H1 (cell line): ENCODE measurements around the gene DPY19L1. TPM values are rescaled to one million over a fixed set of nuclear protein-coding genes. Genes with fewer than 3 reads are reported as not detected.

Experiments used
- BACH1 ChIP-seq: IDR thresholded peaks from 2 replicates; pipeline ENCODE4 v1.6.1; 2012; ENCODE audit warnings: low read length, improper control_type of control experiment
- BCL11A ChIP-seq, 2 experiments: IDR thresholded peaks; one replicate each; pipeline ENCODE4 v1.6.1; 2011; ENCODE audit warnings: low read depth in 2 of 2, low read length in 2 of 2, mild to moderate bottlenecking in 2 of 2
- CHD1 ChIP-seq: IDR thresholded peaks from 2 replicates; pipeline ENCODE4 v1.6.1; 2012; ENCODE audit warnings: low read depth, low read length, improper control_type of control experiment
- CHD2 ChIP-seq: IDR thresholded peaks from 2 replicates; pipeline ENCODE4 v1.6.1; 2012; ENCODE audit warnings: low read length, improper control_type of control experiment
- EGR1 ChIP-seq: IDR thresholded peaks from 2 replicates; pipeline ENCODE4 v1.6.1; 2011; ENCODE audit warnings: low read depth, low read length, borderline replicate concordance
- HDAC6 ChIP-seq: IDR thresholded peaks from one replicate; pipeline ENCODE4 v1.7.1; 2012; ENCODE audit warnings: low read depth, mild to moderate bottlenecking, inconsistent platforms, low read length, moderate library complexity
- KDM1A ChIP-seq: fragments of 200-600, 300-600 bp; sonication (generic); IDR thresholded peaks from 2 replicates; pipeline ENCODE4 v1.7.1; 2016; ENCODE audit warnings: mild to moderate bottlenecking, low read length, borderline replicate concordance
- NRF1 ChIP-seq: IDR thresholded peaks from 2 replicates; pipeline ENCODE4 v1.6.1; 2011; ENCODE audit warnings: mild to moderate bottlenecking, low read depth, low read length, improper control_type of control experiment
- PHF8 ChIP-seq: fragments of 200-600 bp; sonication (generic); conservative IDR thresholded peaks from 2 replicates; pipeline ENCODE4 v1.7.1; 2012; ENCODE audit warnings: low read depth, mild to moderate bottlenecking, inconsistent platforms, low read length, moderate library complexity
- POLR2AphosphoS5 ChIP-seq: IDR thresholded peaks from 2 replicates; pipeline ENCODE4 v1.6.1; 2011; ENCODE audit warnings: low read depth, low read length
- RBBP5 ChIP-seq: IDR thresholded peaks from 2 replicates; pipeline ENCODE4 v1.7.1; 2012; ENCODE audit warnings: low read depth, mild to moderate bottlenecking, inconsistent platforms, low read length, moderate library complexity, borderline replicate concordance
- SIX5 ChIP-seq: IDR thresholded peaks from 2 replicates; pipeline ENCODE4 v1.6.1; 2011; ENCODE audit warnings: mild to moderate bottlenecking, low read depth, low read length
- SP1 ChIP-seq: IDR thresholded peaks from 2 replicates; pipeline ENCODE4 v1.6.1; 2011; ENCODE audit warnings: low read depth, low read length
- YY1 ChIP-seq: IDR thresholded peaks from 2 replicates; pipeline ENCODE4 v1.6.1; 2011; ENCODE audit warnings: low read depth, mild to moderate bottlenecking, low read length
- ZNF274 ChIP-seq: IDR thresholded peaks from 2 replicates; pipeline ENCODE4 v1.7.0; 2012; ENCODE audit warnings: low read length, borderline replicate concordance; ENCODE audit errors: extremely low read depth
- polyA plus RNA-seq, 7 experiments: library from polyadenylated mRNA; depleted of rRNA in 3 of 7; stranded (reverse) in 5 of 7; unstranded in 2 of 7; fragments of >200 nt in 5 of 7; fragments of 200-250 nt in 2 of 7; gene quantifications; 1 replicate in 5 of 7; 2 replicates in 1 of 7; 4 replicates in 1 of 7; pipeline versions ENCODE4 v1.2.1 to v1.2.3, GENCODE V29; 2011 to 2013; ENCODE audit warnings: missing spikeins in 2 of 7, mixed read lengths in 2 of 7
- total RNA-seq: library from RNA; stranded (reverse); fragmentation: NEBNext Ultra II Directional; extraction: Animal tissue kit (Norgen Biotek cat#: 25700); gene quantifications from 2 replicates; pipeline ENCODE4 v1.2.1, GENCODE V29; 2021
- TF ChIP-seq, protein P1 (sequence below): IDR thresholded peaks from 2 replicates; pipeline ENCODE4 v1.6.1; 2011; ENCODE audit warnings: low read length, improper control_type of control experiment
- TF ChIP-seq, protein P2 (sequence below): IDR thresholded peaks from 2 replicates; pipeline ENCODE4 v1.6.1; 2012; ENCODE audit warnings: inconsistent platforms
- TF ChIP-seq, protein P3 (sequence below): IDR thresholded peaks from 2 replicates; pipeline ENCODE4 v1.6.1; 2011; ENCODE audit warnings: low read depth, mild to moderate bottlenecking, low read length; ENCODE audit not compliant: insufficient read depth
- TF ChIP-seq, protein P4 (sequence below): IDR thresholded peaks from 2 replicates; pipeline ENCODE4 v1.6.1; 2012; ENCODE audit warnings: low read length, inconsistent platforms

Gene DPY19L1
- total and polyA plus RNA-seq, 2 of the 8 experiments (the other 6 are each of a cell fraction or from before 2014, with no cell fraction given) = 14.1 to 23.3 TPM

DNA sequence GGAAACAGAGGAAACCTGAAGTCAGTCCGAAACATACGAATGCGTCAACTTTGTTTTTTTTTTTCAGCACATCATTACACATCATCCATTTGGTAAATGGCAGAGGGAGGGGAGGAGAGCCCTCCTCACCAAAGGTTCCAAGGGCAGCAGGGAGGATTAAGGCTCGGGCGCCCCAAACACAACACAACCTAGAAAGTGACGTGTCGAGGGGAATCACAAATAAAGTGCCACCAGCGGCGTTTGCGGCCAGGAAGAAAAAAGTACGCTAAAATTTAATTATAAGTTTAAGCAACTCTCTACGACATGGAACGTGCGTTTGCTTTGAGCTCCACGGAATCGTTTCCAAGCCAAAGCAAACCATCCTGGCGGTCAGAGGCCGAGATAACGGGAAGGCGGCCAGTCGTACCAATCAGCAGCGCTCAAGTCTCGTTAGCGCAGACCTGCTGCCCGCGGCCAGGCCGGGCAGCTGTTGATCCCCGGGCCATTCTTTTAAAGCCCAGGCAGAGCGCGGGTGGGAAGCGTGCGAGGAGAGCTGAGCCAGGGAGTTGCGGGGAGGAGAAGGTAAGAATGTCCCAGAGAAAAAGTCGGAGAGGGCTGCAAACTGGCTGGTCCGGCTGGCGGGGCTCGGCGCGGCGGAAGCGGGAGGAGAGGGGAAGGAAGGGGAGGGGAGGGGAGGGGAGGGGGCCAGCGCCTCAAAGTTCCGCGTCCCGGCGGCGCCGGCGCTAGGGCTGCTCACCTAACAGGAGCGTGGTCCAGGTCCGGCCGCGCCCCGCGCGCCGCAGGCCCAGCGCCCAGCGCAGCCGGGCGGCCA lies 719 bp downstream of the DPY19L1 start (continued):
- TF ChIP-seq, protein P1, sequence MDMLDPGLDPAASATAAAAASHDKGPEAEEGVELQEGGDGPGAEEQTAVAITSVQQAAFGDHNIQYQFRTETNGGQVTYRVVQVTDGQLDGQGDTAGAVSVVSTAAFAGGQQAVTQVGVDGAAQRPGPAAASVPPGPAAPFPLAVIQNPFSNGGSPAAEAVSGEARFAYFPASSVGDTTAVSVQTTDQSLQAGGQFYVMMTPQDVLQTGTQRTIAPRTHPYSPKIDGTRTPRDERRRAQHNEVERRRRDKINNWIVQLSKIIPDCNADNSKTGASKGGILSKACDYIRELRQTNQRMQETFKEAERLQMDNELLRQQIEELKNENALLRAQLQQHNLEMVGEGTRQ = no peak
- TF ChIP-seq HDAC6 = no peak
- TF ChIP-seq, protein P2, sequence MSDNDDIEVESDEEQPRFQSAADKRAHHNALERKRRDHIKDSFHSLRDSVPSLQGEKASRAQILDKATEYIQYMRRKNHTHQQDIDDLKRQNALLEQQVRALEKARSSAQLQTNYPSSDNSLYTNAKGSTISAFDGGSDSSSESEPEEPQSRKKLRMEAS = no peak
- TF ChIP-seq, protein P3, sequence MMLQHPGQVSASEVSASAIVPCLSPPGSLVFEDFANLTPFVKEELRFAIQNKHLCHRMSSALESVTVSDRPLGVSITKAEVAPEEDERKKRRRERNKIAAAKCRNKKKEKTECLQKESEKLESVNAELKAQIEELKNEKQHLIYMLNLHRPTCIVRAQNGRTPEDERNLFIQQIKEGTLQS = no peak
- TF ChIP-seq BACH1 = no peak
- 0 out of 2 replicates have a peak, but pooled peaks have one; percentile 6 for TF ChIP-seq POLR2AphosphoS5
- TF ChIP-seq, protein P4, sequence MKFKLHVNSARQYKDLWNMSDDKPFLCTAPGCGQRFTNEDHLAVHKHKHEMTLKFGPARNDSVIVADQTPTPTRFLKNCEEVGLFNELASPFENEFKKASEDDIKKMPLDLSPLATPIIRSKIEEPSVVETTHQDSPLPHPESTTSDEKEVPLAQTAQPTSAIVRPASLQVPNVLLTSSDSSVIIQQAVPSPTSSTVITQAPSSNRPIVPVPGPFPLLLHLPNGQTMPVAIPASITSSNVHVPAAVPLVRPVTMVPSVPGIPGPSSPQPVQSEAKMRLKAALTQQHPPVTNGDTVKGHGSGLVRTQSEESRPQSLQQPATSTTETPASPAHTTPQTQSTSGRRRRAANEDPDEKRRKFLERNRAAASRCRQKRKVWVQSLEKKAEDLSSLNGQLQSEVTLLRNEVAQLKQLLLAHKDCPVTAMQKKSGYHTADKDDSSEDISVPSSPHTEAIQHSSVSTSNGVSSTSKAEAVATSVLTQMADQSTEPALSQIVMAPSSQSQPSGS = no peak
- TF ChIP-seq ZNF274 = no peak
- TF ChIP-seq SIX5 = no peak
- TF ChIP-seq YY1 = no peak
- TF ChIP-seq KDM1A = peak; percentile 69; the same call in 1 of the 2 replicates
- no peak; the same call in 1 of the 2 replicates for TF ChIP-seq RBBP5
- no peak for TF ChIP-seq EGR1
- no peak for TF ChIP-seq NRF1
- TF ChIP-seq SP1 = no peak
- TF ChIP-seq PHF8 = 0 out of 2 replicates have a peak, but pooled peaks have one; percentile 23
- TF ChIP-seq CHD2 = 0 out of 2 replicates have a peak, but pooled peaks have one; percentile 17
- TF ChIP-seq BCL11A (IDR thresholded peaks at IDR 0.05; ENCODE audit: low read depth in 2 of 2, low read length in 2 of 2) = no peak
- TF ChIP-seq CHD1 = no peak
